Measurements from ENCODE around the gene THSD7A.

Gene THSD7A

DNA sequence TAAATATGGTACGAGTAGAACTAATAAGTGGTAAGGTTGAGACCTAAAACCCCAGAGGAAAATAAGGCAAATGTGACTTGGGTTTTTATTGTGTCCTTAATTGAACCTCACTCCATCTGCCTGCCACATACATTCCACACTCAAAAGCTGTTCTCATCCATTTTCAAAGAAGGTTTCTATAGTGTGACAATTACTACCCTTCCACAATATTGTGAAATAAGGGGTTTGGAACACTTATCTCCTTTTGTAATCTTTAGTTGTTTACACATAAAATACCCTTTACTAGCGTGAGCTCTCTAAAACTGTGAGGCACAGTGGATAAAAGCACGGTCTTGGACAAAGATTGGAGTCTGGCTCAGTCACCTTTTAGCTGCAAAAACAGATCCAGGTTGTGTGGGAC lies 166.6 kb downstream of the THSD7A start:
- no peak overlapping the region for H3K27ac ChIP-seq
- TF ChIP-seq, protein P1, sequence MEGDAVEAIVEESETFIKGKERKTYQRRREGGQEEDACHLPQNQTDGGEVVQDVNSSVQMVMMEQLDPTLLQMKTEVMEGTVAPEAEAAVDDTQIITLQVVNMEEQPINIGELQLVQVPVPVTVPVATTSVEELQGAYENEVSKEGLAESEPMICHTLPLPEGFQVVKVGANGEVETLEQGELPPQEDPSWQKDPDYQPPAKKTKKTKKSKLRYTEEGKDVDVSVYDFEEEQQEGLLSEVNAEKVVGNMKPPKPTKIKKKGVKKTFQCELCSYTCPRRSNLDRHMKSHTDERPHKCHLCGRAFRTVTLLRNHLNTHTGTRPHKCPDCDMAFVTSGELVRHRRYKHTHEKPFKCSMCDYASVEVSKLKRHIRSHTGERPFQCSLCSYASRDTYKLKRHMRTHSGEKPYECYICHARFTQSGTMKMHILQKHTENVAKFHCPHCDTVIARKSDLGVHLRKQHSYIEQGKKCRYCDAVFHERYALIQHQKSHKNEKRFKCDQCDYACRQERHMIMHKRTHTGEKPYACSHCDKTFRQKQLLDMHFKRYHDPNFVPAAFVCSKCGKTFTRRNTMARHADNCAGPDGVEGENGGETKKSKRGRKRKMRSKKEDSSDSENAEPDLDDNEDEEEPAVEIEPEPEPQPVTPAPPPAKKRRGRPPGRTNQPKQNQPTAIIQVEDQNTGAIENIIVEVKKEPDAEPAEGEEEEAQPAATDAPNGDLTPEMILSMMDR (conservative IDR thresholded peaks at IDR 0.05): no peak

DNA sequence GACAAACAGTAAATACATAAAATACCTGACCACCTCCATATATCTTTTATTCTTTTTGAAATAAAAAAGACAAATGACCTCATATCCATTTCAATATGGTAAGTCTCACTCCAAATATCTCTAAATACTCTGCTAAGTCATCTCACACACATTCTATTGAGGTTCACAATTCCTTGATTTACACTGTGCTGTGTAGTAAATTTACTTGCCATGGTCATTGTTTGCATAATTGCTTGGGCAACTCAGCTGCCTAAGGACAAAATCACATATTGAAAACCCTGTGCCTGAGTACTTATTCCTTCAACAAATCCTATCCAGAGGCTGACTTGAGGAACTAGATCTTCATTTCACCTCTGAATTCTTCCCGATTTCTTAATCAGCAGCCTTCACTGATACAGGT lies 176.4 kb downstream of the THSD7A start:
- TF ChIP-seq, protein P1 (conservative IDR thresholded peaks at IDR 0.05): no peak
- no peak overlapping the region for H3K27ac ChIP-seq

DNA sequence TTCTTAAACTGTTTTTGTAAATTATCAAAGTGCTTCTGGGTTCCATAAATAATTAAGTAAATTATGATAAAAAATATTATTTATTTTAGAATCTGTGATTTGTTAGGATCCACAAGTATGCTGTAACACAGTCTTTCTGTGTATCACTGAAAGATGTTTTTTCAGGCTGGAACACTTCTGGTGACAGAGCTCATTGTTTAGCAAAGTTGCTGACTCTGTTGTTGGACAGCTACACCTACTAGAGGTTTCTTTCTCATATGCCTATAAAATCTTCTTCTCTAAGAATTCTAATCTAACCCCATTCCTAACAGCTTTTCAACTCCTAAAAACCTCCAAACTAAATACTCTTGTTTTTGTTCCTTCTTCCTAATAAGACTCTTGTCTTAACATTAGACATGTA lies 176.8 kb downstream of the THSD7A start:
- TF ChIP-seq, protein P1 (conservative IDR thresholded peaks at IDR 0.05): no peak
- no peak overlapping the region for H3K27ac ChIP-seq

DNA sequence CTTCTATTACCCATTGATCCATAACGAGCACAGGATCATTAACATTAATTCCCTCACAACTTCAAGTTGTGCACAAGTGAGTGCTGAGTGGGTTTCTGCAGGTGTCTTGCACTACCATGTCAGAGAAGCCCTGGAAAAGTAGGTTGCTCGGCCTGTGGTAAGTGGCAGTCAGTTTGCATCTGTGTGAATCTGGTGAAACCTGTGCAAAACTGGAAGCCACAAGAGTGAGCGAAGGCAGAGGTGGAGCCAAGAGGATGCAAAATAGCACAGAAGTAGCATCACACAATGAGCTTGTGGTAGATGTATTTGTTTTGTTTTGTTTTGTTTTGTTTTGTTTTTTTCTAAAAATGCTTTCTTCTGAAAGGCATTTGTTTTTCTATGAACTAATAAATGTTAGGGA lies 181.5 kb downstream of the THSD7A start:
- TF ChIP-seq, protein P1 (conservative IDR thresholded peaks at IDR 0.05): no peak
- no peak overlapping the region for H3K27ac ChIP-seq

DNA sequence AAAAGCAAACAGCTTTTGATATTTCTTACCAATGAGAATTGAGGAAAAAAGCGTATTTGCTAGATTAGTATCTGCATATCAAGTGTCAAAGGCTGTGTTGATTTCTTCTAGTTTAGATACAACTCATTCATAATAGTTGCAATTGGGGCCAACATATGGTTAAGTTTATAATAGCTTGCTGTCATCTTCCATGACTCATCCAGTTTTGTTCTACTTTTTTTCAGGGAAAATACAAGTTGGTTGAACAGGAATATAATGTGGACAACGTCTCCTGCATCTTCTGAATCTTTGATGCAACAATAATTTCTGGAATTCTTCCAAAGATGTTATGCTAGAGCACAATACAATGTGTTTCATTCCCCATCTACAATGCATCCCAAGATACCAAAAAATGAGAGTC lies 182.0 kb downstream of the THSD7A start:
- TF ChIP-seq, protein P1 (conservative IDR thresholded peaks at IDR 0.05): no peak
- H3K27ac ChIP-seq: no peak overlapping the region

DNA sequence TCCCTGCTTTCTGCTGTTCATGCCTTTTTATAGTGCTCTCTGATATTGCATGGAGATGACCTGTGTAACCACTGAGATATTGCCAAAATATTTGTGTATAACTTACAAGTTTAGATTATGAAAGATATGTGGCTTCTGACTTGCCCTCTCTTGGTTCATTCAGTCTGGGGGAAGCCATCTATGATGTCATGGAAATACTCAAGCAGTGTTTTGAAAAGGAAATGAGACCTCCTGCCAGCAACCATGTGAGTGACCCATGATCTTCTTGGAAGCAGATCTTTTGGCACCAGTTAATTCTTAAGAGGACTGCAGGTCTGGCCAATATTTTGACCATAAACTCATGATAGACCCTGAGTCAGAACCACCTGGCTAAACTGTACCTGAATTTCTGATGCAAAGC lies 183.0 kb downstream of the THSD7A start:
- no peak overlapping the region for H3K27ac ChIP-seq
- TF ChIP-seq, protein P1 (conservative IDR thresholded peaks at IDR 0.05): no peak

DNA sequence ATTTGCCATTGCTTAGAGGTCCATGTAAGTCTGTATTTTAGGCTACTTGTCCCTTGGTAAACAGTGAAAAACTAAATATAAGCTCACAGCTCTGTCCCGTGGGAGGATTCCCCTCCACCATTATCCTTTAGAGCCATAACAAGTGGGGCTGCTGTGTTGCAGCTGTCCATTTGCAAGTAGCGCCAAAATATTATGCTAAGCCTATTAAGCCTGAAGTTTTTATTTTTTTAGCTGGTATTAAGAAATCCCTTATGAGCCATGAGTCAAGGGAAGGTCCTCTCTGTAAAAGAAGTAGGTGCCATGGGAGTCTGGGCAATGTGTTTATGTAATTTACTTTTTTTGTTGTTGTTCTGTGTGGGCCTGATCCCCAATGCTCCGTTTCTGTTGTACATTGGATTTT lies 183.9 kb downstream of the THSD7A start:
- TF ChIP-seq, protein P1 (conservative IDR thresholded peaks at IDR 0.05): no peak
- H3K27ac ChIP-seq: no peak overlapping the region

DNA sequence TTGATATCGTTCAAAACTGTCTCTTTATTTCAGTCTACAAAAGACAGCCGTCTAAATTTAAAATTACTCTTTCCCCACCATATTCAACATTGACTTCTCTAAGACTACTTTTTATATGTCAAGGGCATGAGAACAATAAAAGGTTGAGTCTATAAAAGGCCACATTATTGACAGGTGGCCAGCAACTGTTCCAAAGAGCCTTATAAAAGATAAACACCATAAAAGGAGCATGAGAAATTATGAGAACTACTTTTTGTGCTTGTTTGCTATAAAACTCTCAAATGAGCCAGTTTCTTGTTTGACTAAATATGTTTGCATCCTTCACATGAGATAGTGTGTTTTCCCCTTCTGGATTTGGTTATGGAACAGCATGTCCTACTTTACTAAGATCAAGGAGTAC lies 189.2 kb downstream of the THSD7A start:
- peak overlapping the region; percentile 63 for H3K27ac ChIP-seq
- TF ChIP-seq, protein P1 (conservative IDR thresholded peaks at IDR 0.05): no peak

Measured in VCaP (cell line).